A549 (cell line): ENCODE results near the gene NEK1. TPM values are rescaled to one million over a fixed set of nuclear protein-coding genes. Genes with fewer than 3 reads are reported as not detected.

ENCODE experiments used
- ATAC-seq, 2 experiments: fragments of 200-7000 bp in 1 of 2; fragments of >200 bp in 1 of 2; cut with Nextera tagmentation in 1 of 2; cut with Tn5 transposase in 1 of 2; 3 replicates each; pipeline versions ENCODE4 v1.8.0 to v1.9.1; 2018 to 2020; ENCODE audit warnings: mild to moderate bottlenecking in 1 of 2, moderate library complexity in 1 of 2
- CTCF ChIA-PET: fragments of 300-600 bp; sonication (Branson Sonifier 250); formaldehyde crosslinking; extraction: SDS; loops from one replicate; lab custom pipeline; 2021; ENCODE audit warnings: antibody characterized with exemption, inconsistent platforms; lab: Yijun Ruan, JAX
- POLR2A ChIA-PET: fragments of 350-600 bp; formaldehyde crosslinking; extraction: SDS; loops from one replicate; lab custom pipeline; 2021; ENCODE audit warnings: antibody characterized with exemption, inconsistent platforms; lab: Yijun Ruan, JAX
- DNase-seq, 2 experiments: peaks; one replicate each; pipeline versions ENCODE4 v3.0.0 to v3.0.0-alpha.2; 2011 to 2016; ENCODE audit warnings: low read depth in 1 of 2, low spot score in 1 of 2
- FAIRE-seq: peaks from 2 replicates; lab custom pipeline; 2011; peaks lifted over from hg19 to GRCh38; lab: Jason Lieb, UNC
- H3K27ac ChIP-seq, 2 experiments: fragments of >200 bp; sonication (Bioruptor Twin); formaldehyde crosslinking; 3 replicates each; pipeline ENCODE4 v1.5.1; 2016 to 2017
- H3K4me1 ChIP-seq: fragments of >200 bp; sonication (Bioruptor Twin); formaldehyde crosslinking; 3 replicates; pipeline ENCODE4 v1.6.1; 2016
- H3K4me2 ChIP-seq: fragments of >200 bp; sonication (Bioruptor Twin); formaldehyde crosslinking; 3 replicates; pipeline ENCODE4 v1.6.1; 2016
- H3K4me3 ChIP-seq: fragments of >200 bp; sonication (Bioruptor Twin); formaldehyde crosslinking; 3 replicates; pipeline ENCODE4 v1.5.1; 2016
- H3K9me3 ChIP-seq: fragments of >200 bp; sonication (Bioruptor Twin); formaldehyde crosslinking; 3 replicates; pipeline ENCODE4 v1.6.1; 2016
- CBX8 ChIP-seq: fragments of 200-600 bp; sonication (generic); IDR thresholded peaks from 2 replicates; pipeline ENCODE4 v1.6.1; 2016
- CHD2 ChIP-seq: fragments of 150-350 bp; IDR thresholded peaks from 2 replicates; pipeline ENCODE4 v1.6.1; 2014; ENCODE audit warnings: low read length; ENCODE audit not compliant: partially characterized antibody
- CHD4 ChIP-seq: fragments of 200-600 bp; sonication (generic); IDR thresholded peaks from 2 replicates; pipeline ENCODE4 v1.6.1; 2016; ENCODE audit warnings: antibody characterized with exemption, mild to moderate bottlenecking, borderline replicate concordance
- EHF ChIP-seq: fragments of 250-450 bp; sonication (Bioruptor Pico); IDR thresholded peaks from 2 replicates; pipeline ENCODE4 v1.5.0; 2020; ENCODE audit warnings: mild to moderate bottlenecking
- EHMT2 ChIP-seq: fragments of 200-600 bp; sonication (generic); IDR thresholded peaks from 2 replicates; pipeline ENCODE4 v1.6.1; 2016; ENCODE audit warnings: antibody characterized with exemption, low read depth, mild to moderate bottlenecking, moderate library complexity
- EP300 ChIP-seq, 2 experiments: fragments of >200 bp; sonication (Bioruptor Twin); formaldehyde crosslinking; IDR thresholded peaks; 2 replicates in 1 of 2; 3 replicates in 1 of 2; pipeline ENCODE4 v1.6.1; 2016 to 2017
- FOSL2 ChIP-seq, 2 experiments: fragments of 450-650 bp in 1 of 2; fragments of >200 bp in 1 of 2; sonication (Bioruptor Twin) in 1 of 2; formaldehyde crosslinking; IDR thresholded peaks; 2 replicates each; pipeline versions ENCODE4 v1.5.0 to v1.6.1; 2016 to 2020; ENCODE audit warnings: mild to moderate bottlenecking in 1 of 2, moderate library complexity in 1 of 2
- FOXS1 ChIP-seq: fragments of 250-450 bp; sonication (Bioruptor Pico); IDR thresholded peaks from 2 replicates; pipeline ENCODE4 v1.5.0; 2020; ENCODE audit warnings: mild to moderate bottlenecking, moderate library complexity
- HEYL ChIP-seq: fragments of 250-450 bp; sonication (Bioruptor Pico); IDR thresholded peaks from 2 replicates; pipeline ENCODE4 v1.8.0; 2021; ENCODE audit warnings: mild to moderate bottlenecking, moderate library complexity
- HOXA7 ChIP-seq: fragments of 250-450 bp; sonication (Bioruptor Pico); IDR thresholded peaks from 2 replicates; pipeline ENCODE4 v1.5.0; 2020; ENCODE audit warnings: mild to moderate bottlenecking, moderate library complexity
- HOXB13 ChIP-seq: fragments of 250-450 bp; sonication (Bioruptor Pico); IDR thresholded peaks from 2 replicates; pipeline ENCODE4 v1.5.0; 2020; ENCODE audit warnings: low read depth, mild to moderate bottlenecking, moderate library complexity
- JUN ChIP-seq, 2 experiments: fragments of >200 bp; sonication (Bioruptor Twin); formaldehyde crosslinking; IDR thresholded peaks; 2 replicates in 1 of 2; 3 replicates in 1 of 2; pipeline ENCODE4 v1.6.1; 2016 to 2017
- JUNB ChIP-seq: fragments of >200 bp; sonication (Bioruptor Twin); formaldehyde crosslinking; IDR thresholded peaks from 2 replicates; pipeline ENCODE4 v1.6.1; 2016
- KDM1A ChIP-seq: fragments of 200-600 bp; sonication (generic); IDR thresholded peaks from 2 replicates; pipeline ENCODE4 v1.6.1; 2016; ENCODE audit warnings: low read depth, mild to moderate bottlenecking
- MAFK ChIP-seq: fragments of 450-650 bp; IDR thresholded peaks from 2 replicates; pipeline ENCODE4 v1.6.1; 2014; ENCODE audit not compliant: partially characterized antibody
- MAX ChIP-seq: IDR thresholded peaks from 2 replicates; pipeline ENCODE4 v1.6.1; 2012
- NPAS2 ChIP-seq: fragments of 250-450 bp; sonication (Bioruptor Pico); IDR thresholded peaks from 2 replicates; pipeline ENCODE4 v1.8.0; 2022; ENCODE audit warnings: mild to moderate bottlenecking, moderate library complexity, borderline replicate concordance
- NR3C1 ChIP-seq: fragments of >200 bp; sonication (Bioruptor Twin); formaldehyde crosslinking; IDR thresholded peaks from 3 replicates; pipeline ENCODE4 v1.6.1; 2017
- REST ChIP-seq: fragments of 200-600 bp; sonication (generic); IDR thresholded peaks from 2 replicates; pipeline ENCODE4 v1.6.1; 2016; ENCODE audit warnings: antibody characterized with exemption, mild to moderate bottlenecking, moderate library complexity
- RNF2 ChIP-seq: fragments of 200-600 bp; sonication (generic); IDR thresholded peaks from 2 replicates; pipeline ENCODE4 v1.6.1; 2016; ENCODE audit warnings: low read depth, mild to moderate bottlenecking, antibody characterized with exemption, moderate library complexity, borderline replicate concordance
- SMC3 ChIP-seq: fragments of >200 bp; sonication (Bioruptor Twin); formaldehyde crosslinking; IDR thresholded peaks from 3 replicates; pipeline ENCODE4 v1.6.1; 2018; ENCODE audit warnings: inconsistent platforms
- TP53 ChIP-seq: fragments of 250-450 bp; sonication (Bioruptor Pico); IDR thresholded peaks from 2 replicates; pipeline ENCODE4 v1.5.0; 2021; ENCODE audit warnings: mild to moderate bottlenecking, moderate library complexity
- USF2 ChIP-seq: fragments of 450-650 bp; IDR thresholded peaks from 2 replicates; pipeline ENCODE4 v1.6.1; 2014; ENCODE audit warnings: antibody characterized with exemption
- WGBS: methylation state at CpG from one replicate; pipeline ENCODE4 v1.1.6; 2017; ENCODE audit errors: missing lambda C conversion rate; 5-methylcytosine and 5-hydroxymethylcytosine counted together
- polyA plus RNA-seq, 4 experiments: library from polyadenylated mRNA; depleted of rRNA in 3 of 4; stranded (reverse); fragments of >200 nt; fragmentation: RNase III in 1 of 4; extraction: RNeasy Plus Mini Kit Qiagen cat#74134 plus additional on column Dnase treatment in 1 of 4; gene quantifications; 2 replicates in 3 of 4; 3 replicates in 1 of 4; pipeline ENCODE4 v1.2.3, GENCODE V29; 2011 to 2017
- TF ChIP-seq, protein P1 (sequence below): IDR thresholded peaks from 2 replicates; pipeline ENCODE4 v1.6.1; 2012; ENCODE audit warnings: low read depth, borderline replicate concordance
- TF ChIP-seq, protein P2 (sequence below): fragments of 250-450 bp; sonication (Bioruptor Pico); IDR thresholded peaks from 2 replicates; pipeline ENCODE4 v1.5.0; 2021; ENCODE audit warnings: mild to moderate bottlenecking, moderate library complexity, borderline replicate concordance

The NEK1 gene
- polyA plus RNA-seq, 2 of the 4 experiments (the other 2 are of a cell fraction), result 3.2 to 5.8 TPM

DNA sequence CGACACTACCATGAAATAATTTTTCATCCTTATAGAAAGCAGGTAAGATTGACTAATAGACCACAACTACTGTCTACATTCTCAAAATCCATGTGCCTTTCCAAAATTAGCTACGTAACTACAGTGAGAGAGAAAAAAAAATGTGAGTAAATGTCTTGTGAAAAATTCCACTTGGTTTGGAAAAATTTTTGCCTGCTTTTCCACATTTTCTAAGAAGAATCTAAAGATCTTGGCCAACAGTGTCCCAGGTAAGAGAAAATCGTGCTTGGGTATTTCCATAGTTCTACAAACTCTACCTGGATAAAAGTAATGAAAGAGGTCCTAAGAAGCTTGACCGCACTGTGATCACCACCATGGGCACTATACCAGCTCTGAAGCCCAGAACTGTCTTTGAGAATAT, 6.6 kb upstream of the NEK1 start:
- Histone ChIP-seq H3K9me3 (no peaks in the 10 kb centered on the region), H3K4me3 (peak overlapping the region; percentile 67), H3K4me1 (peaks cover 11% of the 10 kb centered on the region; the same call in 1 of the 3 replicates), H3K4me2 (peak overlapping the region; percentile 91), H3K27ac (peak overlapping the region in 1 of 2 experiments; percentile 90; a peak in 1 of 6 replicates)
- ChIA-PET CTCF (no interaction called here), POLR2A (no interaction called here)
- FAIRE-seq (no peak), ATAC-seq (no peak), DNase-seq (no peak)
- WGBS, result 66% methylated on average over 4 of the region's 4 CpGs
- TF ChIP-seq NR3C1 (no peak), HOXB13 (no peak), HOXA7 (CRISPR knock-in tag) (no peak), JUN (IDR thresholded peaks at IDR 0.05) (no peak)

DNA sequence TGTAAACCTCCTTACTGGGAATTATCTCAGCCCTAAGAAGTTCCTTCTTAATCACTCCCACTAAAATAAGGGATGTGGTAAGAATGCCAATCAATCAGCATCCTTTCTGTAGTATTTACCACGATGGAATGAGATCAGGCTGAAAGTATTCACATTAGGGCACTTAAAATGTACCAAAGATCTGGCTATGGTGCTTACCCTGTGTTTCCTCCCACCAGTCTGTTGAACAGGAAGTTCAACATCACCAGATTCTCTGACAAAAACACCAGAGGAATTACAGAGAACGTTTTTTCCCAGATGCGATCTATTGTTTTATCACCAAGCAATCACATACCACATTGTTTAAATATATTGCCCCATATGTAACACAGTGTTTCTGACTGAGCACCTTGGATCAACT, 5.9 kb upstream of the NEK1 start:
- no peak for ATAC-seq
- TF ChIP-seq CHD2, result no peak
- TF ChIP-seq NPAS2 (CRISPR knock-in tag), result no peak
- TF ChIP-seq FOXS1 (CRISPR knock-in tag), result no peak
- TF ChIP-seq EHMT2, result no peak
- TF ChIP-seq CHD4, result no peak
- TF ChIP-seq KDM1A, result no peak
- TF ChIP-seq TP53 (CRISPR knock-in tag), result no peak
- no peak for TF ChIP-seq RNF2
- TF ChIP-seq FOSL2 (IDR thresholded peaks at IDR 0.05), result no peak
- TF ChIP-seq FOSL2 (CRISPR knock-in tag; IDR thresholded peaks at IDR 0.05), result no peak
- no peak for TF ChIP-seq JUN (IDR thresholded peaks at IDR 0.05)
- TF ChIP-seq HOXA7 (CRISPR knock-in tag), result no peak
- TF ChIP-seq MAX, result no peak
- TF ChIP-seq NR3C1, result no peak
- no peak for TF ChIP-seq MAFK
- TF ChIP-seq EHF (CRISPR knock-in tag), result no peak
- TF ChIP-seq HEYL, result no peak
- TF ChIP-seq, protein P1, sequence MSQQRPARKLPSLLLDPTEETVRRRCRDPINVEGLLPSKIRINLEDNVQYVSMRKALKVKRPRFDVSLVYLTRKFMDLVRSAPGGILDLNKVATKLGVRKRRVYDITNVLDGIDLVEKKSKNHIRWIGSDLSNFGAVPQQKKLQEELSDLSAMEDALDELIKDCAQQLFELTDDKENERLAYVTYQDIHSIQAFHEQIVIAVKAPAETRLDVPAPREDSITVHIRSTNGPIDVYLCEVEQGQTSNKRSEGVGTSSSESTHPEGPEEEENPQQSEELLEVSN, result no peak
- TF ChIP-seq, protein P2, sequence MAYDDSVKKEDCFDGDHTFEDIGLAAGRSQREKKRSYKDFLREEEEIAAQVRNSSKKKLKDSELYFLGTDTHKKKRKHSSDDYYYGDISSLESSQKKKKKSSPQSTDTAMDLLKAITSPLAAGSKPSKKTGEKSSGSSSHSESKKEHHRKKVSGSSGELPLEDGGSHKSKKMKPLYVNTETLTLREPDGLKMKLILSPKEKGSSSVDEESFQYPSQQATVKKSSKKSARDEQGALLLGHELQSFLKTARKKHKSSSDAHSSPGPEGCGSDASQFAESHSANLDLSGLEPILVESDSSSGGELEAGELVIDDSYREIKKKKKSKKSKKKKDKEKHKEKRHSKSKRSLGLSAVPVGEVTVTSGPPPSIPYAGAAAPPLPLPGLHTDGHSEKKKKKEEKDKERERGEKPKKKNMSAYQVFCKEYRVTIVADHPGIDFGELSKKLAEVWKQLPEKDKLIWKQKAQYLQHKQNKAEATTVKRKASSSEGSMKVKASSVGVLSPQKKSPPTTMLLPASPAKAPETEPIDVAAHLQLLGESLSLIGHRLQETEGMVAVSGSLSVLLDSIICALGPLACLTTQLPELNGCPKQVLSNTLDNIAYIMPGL (CRISPR knock-in tag), result no peak
- TF ChIP-seq SMC3, result no peak
- H3K4me2 ChIP-seq, result no peak overlapping the region
- DNase-seq, result no peak
- ChIA-PET POLR2A (no interaction called here), CTCF (no interaction called here)
- peaks cover 14% of the 10 kb centered on the region; the same call in 1 of the 3 replicates for H3K4me1 ChIP-seq
- no peak for FAIRE-seq
- H3K27ac ChIP-seq, result no peak overlapping the region
- H3K4me3 ChIP-seq, result no peak overlapping the region
- 41% methylated on average over 3 of the region's 3 CpGs for WGBS
- H3K9me3 ChIP-seq, result no peaks in the 10 kb centered on the region

GRCh38 chr4:169617306-169617705, 4.9 kb upstream of the NEK1 start:
- FAIRE-seq (no peak), DNase-seq (no peak), ATAC-seq (no peak)
- WGBS, result 54% methylated on average over 2 of the region's 2 CpGs
- Histone ChIP-seq H3K4me2 (no peak overlapping the region), H3K4me1 (peaks cover 7% of the 10 kb centered on the region; the same call in 1 of the 3 replicates), H3K9me3 (no peaks in the 10 kb centered on the region), H3K27ac (no peak overlapping the region), H3K4me3 (no peak overlapping the region)
- ChIA-PET CTCF (no interaction called here), POLR2A (no interaction called here)
- TF ChIP-seq EHF (CRISPR knock-in tag) (no peak), KDM1A (no peak), JUNB (no peak), FOSL2 (IDR thresholded peaks at IDR 0.05) (no peak), FOSL2 (CRISPR knock-in tag; IDR thresholded peaks at IDR 0.05) (no peak), EHMT2 (no peak), EP300 (IDR thresholded peaks at IDR 0.05) (no peak), REST (no peak), USF2 (no peak), MAFK (no peak), CBX8 (no peak)
- TF ChIP-seq, protein P1, result no peak
